Measurements from ENCODE around the gene ODAD4. TPM values are rescaled to one million over a fixed set of nuclear protein-coding genes. Genes with fewer than 3 reads are reported as not detected.

Gene ODAD4
- total RNA-seq, 1 donor from 2014 or later: 1.7 TPM

GRCh38 chr17:41967921-41968578 is 37.6 kb downstream of the ODAD4 start:
- intact Hi-C loops (cut with DNase I): loop anchor here (5.0 kb wide), 2 partner anchors 49 to 144 kb away; partner anchors contain the start of genes DHX58 and DNAJC7
- TF ChIP-seq POLR2A (IDR thresholded peaks at IDR 0.05): no peak
- TF ChIP-seq, protein P1, sequence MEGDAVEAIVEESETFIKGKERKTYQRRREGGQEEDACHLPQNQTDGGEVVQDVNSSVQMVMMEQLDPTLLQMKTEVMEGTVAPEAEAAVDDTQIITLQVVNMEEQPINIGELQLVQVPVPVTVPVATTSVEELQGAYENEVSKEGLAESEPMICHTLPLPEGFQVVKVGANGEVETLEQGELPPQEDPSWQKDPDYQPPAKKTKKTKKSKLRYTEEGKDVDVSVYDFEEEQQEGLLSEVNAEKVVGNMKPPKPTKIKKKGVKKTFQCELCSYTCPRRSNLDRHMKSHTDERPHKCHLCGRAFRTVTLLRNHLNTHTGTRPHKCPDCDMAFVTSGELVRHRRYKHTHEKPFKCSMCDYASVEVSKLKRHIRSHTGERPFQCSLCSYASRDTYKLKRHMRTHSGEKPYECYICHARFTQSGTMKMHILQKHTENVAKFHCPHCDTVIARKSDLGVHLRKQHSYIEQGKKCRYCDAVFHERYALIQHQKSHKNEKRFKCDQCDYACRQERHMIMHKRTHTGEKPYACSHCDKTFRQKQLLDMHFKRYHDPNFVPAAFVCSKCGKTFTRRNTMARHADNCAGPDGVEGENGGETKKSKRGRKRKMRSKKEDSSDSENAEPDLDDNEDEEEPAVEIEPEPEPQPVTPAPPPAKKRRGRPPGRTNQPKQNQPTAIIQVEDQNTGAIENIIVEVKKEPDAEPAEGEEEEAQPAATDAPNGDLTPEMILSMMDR (IDR thresholded peaks at IDR 0.05): no peak
- TF ChIP-seq POLR2AphosphoS5 (IDR thresholded peaks at IDR 0.05; ENCODE audit: insufficient read depth in 1 of 2, low read depth in 1 of 2): no peak
- H3K4me3 ChIP-seq: peak overlapping the region; percentile 75 to 87
- no peaks in the 10 kb centered on the region for H3K9me3 ChIP-seq
- peaks cover 0 to 39% of the 10 kb centered on the region in 2 donors for H3K36me3 ChIP-seq
- no peaks in the 10 kb centered on the region for H3K27me3 ChIP-seq
- H3K4me1 ChIP-seq: peaks cover 65% of the 10 kb centered on the region
- no peak for DNase-seq (ENCODE audit: extremely low spot score in 2 of 2)
- H3K27ac ChIP-seq: peak overlapping the region; percentile 92

DNA sequence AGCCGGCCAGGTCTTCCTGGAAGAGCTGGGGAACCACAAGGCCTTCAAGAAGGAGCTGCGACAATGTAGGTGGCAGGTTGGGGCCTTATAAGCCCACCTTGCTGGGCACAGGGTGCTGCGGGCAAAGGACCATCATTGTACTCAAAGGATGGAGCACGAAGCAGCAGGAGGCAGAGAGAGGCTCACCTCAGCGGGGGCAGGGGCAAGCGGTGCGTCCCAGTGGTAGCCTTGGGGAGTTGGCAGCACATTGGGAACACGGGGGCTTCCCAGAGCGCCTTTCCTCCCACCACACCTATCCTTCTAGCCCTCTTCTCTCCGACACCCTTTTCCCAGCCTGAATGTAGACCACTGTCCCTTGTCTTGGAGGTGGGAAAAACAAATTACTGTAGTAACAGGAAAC is 38.3 kb downstream of the ODAD4 start:
- DNase-seq (ENCODE audit: extremely low spot score in 2 of 2): no peak
- no peaks in the 10 kb centered on the region for H3K9me3 ChIP-seq
- intact Hi-C loops (cut with DNase I): loop anchor here (5.0 kb wide), 2 partner anchors 49 to 144 kb away; partner anchors contain the start of genes DHX58 and DNAJC7
- no peak overlapping the region for H3K4me3 ChIP-seq
- H3K27me3 ChIP-seq: no peaks in the 10 kb centered on the region
- peaks cover 71% of the 10 kb centered on the region for H3K4me1 ChIP-seq
- peaks cover 0 to 44% of the 10 kb centered on the region in 2 donors for H3K36me3 ChIP-seq
- H3K27ac ChIP-seq: no peak overlapping the region
- TF ChIP-seq, protein P1 (IDR thresholded peaks at IDR 0.05): no peak
- TF ChIP-seq POLR2AphosphoS5 (IDR thresholded peaks at IDR 0.05; ENCODE audit: insufficient read depth in 1 of 2, low read depth in 1 of 2): no peak

DNA sequence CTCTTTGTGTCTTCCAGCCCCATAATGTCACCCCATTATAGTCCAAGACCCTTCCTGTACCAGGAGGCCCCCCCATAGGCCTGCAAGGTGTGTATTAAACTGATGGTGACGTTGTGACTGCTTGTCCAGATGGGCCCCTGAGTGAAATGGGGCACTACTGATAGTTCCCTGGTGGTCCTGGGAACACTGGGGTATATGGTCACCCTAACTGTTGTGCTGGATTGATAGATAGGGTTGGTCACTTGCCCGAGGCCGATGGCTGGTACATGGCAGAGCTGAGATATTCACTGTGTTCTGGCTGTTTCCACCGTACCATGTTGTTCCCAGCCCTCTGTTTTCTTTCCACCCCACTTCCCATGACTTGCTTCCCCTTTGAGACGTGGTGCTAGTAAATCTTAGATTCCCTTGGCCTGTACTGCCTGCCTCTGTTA is 40.5 kb downstream of the ODAD4 start:
- no peaks in the 10 kb centered on the region for H3K9me3 ChIP-seq
- no peaks in the 10 kb centered on the region for H3K27me3 ChIP-seq
- TF ChIP-seq, protein P1 (IDR thresholded peaks at IDR 0.05): no peak
- TF ChIP-seq POLR2AphosphoS5 (IDR thresholded peaks at IDR 0.05; ENCODE audit: insufficient read depth in 1 of 2, low read depth in 1 of 2) (no peak), POLR2A (IDR thresholded peaks at IDR 0.05) (no peak)
- H3K4me3 ChIP-seq: no peak overlapping the region
- peak overlapping the region; percentile 37 for H3K27ac ChIP-seq
- DNase-seq (ENCODE audit: extremely low spot score in 2 of 2): no peak
- H3K4me1 ChIP-seq: peaks cover 86% of the 10 kb centered on the region
- H3K36me3 ChIP-seq: peaks cover 0 to 65% of the 10 kb centered on the region in 2 donors
- intact Hi-C loops (cut with DNase I): no loop called here

GRCh38 chr17:41971721-41972523 is 41.5 kb downstream of the ODAD4 start:
- DNase-seq (ENCODE audit: extremely low spot score in 2 of 2): no peak
- no peaks in the 10 kb centered on the region for H3K27me3 ChIP-seq
- no peak overlapping the region for H3K27ac ChIP-seq
- H3K4me1 ChIP-seq: peaks cover 94% of the 10 kb centered on the region
- H3K9me3 ChIP-seq: no peaks in the 10 kb centered on the region
- no peak overlapping the region for H3K4me3 ChIP-seq
- intact Hi-C loops (cut with DNase I): no loop called here
- peaks cover 0 to 70% of the 10 kb centered on the region in 2 donors for H3K36me3 ChIP-seq
- TF ChIP-seq, protein P1 (IDR thresholded peaks at IDR 0.05): no peak
- no peak for TF ChIP-seq POLR2AphosphoS5 (IDR thresholded peaks at IDR 0.05; ENCODE audit: insufficient read depth in 1 of 2, low read depth in 1 of 2)
- TF ChIP-seq POLR2A (IDR thresholded peaks at IDR 0.05): no peak
